GM10847 (cell line): ENCODE data around the gene SCML1.

Experiments
- POLR2A ChIP-seq: IDR thresholded peaks from 2 replicates; pipeline ENCODE4 v1.6.1; 2011; ENCODE audit not compliant: insufficient read length; ENCODE audit errors: extremely low read depth

Gene SCML1, protein sequence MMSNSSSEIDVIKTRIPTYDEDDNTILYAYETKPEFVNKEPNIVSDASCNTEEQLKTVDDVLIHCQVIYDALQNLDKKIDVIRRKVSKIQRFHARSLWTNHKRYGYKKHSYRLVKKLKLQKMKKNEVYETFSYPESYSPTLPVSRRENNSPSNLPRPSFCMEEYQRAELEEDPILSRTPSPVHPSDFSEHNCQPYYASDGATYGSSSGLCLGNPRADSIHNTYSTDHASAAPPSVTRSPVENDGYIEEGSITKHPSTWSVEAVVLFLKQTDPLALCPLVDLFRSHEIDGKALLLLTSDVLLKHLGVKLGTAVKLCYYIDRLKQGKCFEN

DNA sequence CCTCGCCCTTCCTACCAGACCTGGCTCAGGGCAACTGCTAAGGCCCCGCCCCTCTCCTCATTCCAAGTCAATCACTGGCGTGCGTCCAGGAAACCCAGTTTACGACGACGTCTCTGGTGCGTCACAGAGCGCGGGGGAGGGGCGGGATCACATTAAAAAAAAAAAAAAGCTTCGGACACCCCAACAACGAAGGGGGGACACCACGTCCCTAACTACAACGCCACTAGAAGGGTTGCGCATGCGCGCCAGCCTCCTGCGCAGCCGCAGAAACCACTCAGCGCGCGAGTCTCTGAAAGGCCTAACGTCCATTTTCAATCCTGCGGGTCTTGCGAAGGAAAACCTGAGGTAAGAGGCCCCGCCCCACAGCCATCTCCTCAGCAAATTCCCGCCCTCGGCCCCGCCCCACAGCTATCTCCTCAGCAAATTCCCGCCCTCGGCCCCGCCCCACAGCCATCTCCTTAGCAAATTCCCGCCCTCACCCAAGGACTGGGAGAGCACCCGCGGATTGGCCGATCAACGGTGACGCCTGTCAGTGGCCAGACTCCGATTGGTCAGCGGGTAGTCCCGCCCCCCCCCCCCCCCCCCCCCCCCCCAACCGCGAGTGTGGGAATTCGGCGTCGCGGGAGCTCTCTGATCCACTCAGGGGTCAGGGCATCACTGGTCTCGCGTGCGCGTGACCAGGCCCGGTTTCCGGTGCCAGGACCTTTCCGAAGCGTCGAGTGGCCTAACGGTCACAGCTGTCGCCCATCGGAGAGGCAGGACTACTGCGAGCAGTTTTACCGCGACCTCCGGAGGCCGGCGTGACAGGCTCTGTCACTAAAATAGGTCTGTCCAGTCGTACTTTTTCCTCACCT, at the start of gene SCML1:
Gene SCML1 (plus strand): TSS at position 638 of the 854 bp plus-strand sequence. CDS start 6,694 bp downstream, outside the sequence.
- no peak for TF ChIP-seq POLR2A

DNA sequence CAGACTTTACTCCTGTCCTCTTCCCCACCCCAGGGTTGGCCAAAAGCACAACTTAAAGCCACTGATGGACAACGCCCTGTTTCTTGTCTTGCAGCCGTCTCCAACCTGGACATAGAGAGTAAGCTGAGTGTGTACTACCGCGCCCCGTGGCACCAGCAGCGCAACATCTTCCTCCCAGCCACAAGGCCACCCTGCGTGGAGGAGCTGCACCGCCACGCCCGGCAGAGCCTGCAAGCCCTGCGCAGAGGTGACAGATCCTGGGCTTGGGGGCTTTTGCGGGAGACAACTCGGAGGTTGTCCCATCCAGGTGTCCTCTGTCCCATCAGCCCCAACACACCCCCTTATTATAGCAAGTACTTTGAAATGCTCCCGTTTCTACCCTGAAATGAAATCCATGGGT, 49.6 kb upstream of the SCML1 start:
- no peak for TF ChIP-seq POLR2A

DNA sequence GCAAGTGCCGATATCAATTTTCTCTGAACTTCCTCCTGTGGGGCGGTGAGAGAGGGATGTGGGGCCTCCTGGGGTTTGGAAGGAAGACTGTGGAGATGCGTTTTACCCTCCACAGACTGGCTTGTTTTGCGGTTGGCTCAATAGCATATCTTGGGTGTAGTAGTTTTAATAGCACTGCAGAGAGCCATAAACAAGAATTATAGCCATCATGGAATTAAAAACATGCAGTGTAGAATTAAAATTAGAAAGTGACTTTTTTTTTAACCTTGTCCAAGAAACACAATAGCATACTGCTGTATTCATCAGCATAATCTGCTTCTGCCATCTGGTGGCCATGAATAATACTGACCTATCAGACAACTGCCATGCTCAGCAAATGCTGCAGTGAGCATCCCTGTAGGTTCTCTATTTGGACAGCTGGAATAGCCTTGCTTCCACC, 47.3 kb upstream of the SCML1 start:
- no peak for TF ChIP-seq POLR2A

DNA sequence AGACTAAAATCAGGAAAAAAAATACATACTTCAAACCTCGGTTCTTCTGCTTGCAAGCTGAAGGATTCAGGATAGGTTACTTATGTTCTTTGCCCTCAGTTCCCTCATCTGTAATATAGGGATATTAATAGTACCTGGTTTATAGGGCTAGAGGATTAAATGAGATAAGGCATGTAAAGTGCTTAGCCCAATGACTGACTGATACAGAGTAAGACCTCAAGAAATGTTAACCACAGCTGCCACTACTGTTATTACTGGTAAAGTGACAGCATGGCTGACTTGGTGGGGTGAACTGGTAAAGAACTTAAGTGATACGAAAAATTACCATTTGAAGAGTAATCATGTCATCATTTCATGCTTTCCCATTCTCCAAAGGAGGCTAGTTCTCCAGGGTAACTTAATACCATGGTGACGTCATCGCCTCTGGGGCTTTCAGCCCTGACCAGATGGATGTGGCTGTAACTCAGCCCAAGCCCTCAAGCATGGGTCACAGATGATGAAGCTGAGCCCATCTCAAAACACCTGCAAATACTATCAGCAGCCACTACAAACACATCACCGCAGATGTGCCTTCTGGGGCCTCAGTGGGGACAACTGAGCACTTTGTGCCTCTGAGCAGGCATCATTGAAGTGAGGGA, 44.5 kb upstream of the SCML1 start:
- TF ChIP-seq POLR2A: no peak

DNA sequence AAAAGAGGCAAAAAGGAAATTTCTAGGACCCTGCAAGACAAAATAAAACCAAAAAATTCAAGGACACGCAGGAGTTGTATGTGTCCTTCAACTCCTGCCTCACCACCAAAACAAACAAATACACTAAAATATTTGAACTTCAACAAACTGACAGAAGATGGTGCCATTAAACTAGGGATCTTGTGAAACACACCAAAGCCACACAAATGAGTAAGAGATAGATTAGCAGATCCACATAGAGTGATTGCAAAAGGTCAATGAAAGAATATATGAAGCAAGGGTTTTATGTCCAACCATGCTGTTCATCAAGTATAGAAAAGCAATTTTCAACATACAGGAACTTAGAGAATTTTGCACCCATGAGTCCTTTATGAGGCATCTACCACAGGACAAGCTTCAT, 40.1 kb upstream of the SCML1 start:
- no peak for TF ChIP-seq POLR2A

DNA sequence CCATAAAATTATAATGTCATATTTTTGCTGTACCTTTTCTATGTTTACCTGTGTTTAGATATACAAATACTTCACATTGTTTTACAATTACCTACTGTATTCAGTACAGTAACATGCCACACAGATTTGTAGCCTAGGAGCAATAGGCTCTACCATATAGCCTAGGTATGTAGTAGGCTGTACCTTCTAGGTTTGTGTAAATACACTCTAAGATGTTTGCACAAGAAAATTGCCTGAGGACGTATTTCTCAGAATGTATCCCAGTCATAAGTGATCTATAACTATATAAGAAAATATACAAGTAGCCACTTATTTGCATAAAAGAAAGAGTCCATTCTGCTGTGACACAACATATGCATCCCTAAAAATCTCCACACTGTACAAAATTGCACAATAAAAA, 36.3 kb upstream of the SCML1 start:
- TF ChIP-seq POLR2A: no peak

DNA sequence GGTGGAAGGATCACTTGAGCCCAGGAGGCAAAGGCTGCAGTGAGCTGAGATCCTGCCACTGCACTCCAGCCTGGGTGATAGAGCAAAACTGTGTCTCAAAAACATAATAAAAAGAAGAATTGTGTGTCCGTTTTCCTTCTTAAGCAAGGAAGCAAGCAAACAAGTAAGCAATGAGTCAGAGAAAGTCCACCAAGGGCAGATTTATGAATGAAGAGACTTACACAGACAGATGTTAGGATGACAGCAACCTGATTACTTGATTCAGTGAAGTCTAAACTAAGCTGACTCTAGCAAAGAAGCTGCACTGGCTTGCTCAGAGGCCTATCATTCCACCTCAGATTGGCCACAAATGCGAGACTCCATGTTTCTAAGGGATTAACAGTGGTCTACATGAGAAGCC, 34.1 kb upstream of the SCML1 start:
- no peak for TF ChIP-seq POLR2A

DNA sequence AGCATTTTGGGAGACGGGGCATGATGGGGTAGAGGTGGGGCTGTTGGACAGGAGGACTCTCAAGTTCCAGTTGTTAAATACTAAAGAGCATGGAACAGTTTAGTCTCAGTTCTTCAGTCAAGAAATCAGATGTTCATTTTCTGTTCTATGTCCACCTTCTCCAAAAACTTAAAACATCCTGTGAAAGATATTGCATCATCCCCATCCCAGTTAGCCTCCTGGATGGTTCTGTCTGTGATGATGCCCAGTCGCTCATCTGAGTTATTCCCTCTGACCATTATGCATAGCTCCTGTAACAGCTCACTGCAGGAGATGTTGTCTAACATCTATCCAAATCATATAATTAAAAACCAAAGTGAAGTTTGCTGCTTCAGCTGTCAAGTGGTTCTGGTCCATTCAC, 32.1 kb upstream of the SCML1 start:
- no peak for TF ChIP-seq POLR2A

DNA sequence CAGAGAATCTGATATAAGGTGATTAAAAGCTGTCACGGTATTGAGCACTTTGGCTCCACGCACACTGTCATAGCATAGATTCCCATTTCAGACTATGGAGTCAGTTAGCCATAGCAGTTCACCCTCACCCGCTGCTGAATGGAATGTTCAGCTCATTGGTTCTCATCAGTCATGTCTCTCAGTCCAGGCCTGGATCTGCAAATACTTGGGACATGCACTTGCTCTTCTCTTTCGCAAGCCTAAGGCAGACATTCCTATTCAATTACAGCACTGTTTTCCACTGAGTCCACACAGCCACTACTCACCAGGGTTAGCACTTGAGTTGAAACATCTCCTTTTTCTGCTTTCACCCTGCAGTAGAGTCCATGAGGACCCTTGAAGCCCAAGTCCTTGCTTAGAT, 30.6 kb upstream of the SCML1 start:
- no peak for TF ChIP-seq POLR2A

DNA sequence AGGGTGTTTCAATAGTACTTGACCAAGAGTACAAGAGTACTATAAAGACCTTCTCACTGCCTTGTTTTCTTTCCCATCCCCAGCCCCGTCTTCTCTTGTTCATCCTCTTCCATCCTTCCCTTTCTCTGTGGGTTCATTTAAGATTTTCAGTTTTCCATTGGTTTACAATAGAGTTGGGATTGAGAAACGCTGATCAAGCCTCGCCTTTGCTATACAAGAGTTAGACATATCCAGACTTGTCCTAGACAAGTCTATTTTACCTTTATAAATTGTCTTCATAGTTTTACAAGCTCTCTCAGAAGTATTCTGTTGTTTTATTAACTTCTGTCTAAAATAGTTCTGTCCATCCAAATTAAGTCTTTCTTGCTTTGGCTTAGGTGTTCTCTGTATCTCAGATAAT, 29.6 kb upstream of the SCML1 start:
- no peak for TF ChIP-seq POLR2A

DNA sequence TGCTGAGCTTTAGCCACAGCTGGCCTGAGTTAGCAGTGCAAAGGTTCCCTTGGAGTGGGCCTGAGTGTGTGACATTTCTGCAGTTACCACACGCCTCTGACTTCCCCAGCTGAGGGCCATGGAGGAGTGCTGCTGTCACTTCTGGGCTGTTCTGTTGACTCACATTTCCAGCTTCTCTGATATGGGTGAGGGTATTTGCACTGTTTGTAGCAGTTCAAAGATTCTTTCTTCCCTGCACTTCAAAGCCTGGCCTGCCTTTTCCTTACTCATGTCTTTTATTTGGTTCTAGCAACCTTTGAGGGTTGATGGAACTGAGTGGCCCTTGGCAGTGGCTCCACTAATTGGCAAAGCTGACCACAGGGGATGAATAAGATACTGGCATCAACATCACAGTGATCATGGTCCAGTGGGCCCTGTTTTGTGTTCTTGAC, 26.4 kb upstream of the SCML1 start:
- no peak for TF ChIP-seq POLR2A

DNA sequence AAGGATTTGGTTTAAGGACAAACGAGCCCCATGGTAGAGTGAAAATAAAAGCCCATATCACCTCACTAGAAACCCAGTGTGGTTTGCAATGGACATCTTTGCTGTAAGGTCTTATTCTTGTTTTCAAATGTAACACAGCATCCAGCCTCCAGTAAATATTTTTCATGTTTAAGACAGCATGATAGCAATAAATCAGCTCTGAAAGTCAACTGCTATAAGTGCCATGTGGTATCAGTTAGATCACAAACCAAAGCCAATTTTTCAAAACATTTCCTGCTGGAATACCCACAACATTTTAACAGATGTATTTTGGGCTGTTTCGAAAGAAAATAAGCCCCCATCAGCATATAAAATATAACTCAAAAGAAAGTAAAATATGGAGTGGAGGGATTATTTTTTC, 24.0 kb upstream of the SCML1 start:
- no peak for TF ChIP-seq POLR2A

DNA sequence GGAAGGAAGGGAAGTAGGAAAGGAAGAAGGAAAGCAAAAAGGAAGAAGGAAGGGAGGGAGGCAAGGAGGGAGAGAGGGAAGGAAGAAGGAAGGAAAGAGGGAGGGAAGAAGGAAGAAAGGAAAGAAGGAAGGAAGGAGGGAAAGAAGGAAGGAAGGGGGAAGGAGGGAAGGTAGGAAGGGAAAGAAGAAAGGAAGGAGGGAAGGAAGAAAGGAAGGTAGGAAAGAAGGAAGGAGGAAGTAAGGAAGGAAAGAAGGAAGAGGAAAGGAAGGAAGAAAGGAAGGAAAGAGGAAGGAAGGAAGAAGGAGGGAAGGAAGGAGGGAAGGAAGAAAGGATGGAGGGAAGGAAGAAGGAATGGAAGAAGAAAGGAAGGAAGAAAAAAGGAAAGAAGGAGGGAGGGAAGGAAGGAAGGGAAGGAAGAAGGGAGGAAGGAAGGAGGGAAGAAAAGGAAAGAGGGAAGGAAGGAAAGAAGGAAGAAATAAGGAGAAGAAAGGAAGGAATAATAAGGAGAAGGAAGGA, 18.6 kb upstream of the SCML1 start:
- TF ChIP-seq POLR2A: no peak

DNA sequence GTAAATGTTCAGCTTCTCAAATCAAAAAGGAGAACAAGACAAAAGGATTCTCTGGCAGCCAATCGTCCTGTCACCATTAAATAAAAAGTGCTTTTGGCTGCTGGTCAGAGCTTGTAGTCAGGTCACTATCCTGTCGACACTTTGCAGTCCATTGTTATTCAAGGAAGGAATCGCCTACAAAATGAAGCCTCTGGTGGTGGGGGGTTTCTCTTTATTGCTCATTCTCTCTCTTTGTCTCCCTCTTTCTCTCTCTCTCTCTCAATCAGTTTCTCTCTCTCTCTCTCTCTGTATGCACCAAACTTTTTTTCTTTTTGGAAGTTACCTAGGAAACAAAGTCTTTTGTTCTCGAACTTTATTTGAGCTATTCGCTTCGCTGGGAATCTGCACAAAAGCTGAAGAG, 17.6 kb upstream of the SCML1 start:
- no peak for TF ChIP-seq POLR2A

DNA sequence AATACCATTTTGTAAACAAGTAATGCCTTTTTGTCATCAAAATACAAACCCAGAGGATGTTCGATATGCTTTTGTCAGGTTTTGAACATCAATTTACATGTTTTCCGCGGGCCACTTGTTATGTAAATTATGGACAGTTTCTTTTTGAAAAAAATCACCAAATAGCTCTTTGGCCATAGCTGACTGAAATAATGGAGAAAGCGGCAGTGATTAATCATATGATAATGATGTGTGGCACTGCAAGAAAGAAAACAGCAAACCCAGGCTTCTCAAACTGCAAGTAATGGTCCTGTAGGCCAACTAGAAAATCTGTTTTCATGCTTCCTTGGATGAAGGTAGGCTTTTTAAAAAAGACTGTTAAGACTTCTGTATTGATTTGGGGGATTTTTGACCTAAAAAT, 15.6 kb upstream of the SCML1 start:
- no peak for TF ChIP-seq POLR2A

DNA sequence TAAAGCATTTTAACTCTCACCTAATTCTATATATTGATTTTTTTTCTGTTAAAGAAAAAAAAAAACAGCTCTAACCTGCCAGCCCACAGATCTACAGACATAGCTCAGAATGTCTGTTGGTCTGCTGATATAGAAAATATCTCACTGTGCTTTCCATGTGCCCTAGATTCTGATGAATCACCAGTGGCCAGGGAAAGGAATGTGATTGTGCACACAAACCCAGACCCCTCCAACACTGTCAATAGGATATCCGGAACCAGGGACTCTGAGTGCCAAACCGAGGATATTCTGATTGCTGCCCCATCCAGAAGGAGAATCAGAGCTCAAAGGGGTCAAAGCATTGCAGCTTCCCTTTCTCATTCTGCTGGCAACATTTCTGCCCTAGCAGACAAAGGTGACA, 12.1 kb upstream of the SCML1 start:
- TF ChIP-seq POLR2A: no peak
